GM12873 (cell line): Measurements from ENCODE around the gene F10.

ENCODE experiments used
- CTCF ChIP-seq: IDR thresholded peaks from 2 replicates; pipeline ENCODE4 v1.5.1; 2012; ENCODE audit warnings: low read depth, mild to moderate bottlenecking, moderate library complexity, low read length, control low read depth; ENCODE audit not compliant: insufficient read depth; ENCODE audit errors: missing control alignments

Gene F10

GRCh38 chr13:113148940-113149503 lies 26.4 kb downstream of the F10 start:
- no peak for TF ChIP-seq CTCF

- TF ChIP-seq CTCF = no peak
Observed at GRCh38 chr13:113149711-113150549, 27.3 kb downstream of the F10 start.

GRCh38 chr13:113150550-113151365 lies 28.2 kb downstream of the F10 start:
- TF ChIP-seq CTCF = no peak

GRCh38 chr13:113151745-113152690 lies 29.4 kb downstream of the F10 start:
- TF ChIP-seq CTCF = no peak

GRCh38 chr13:113152691-113152983 lies 30.0 kb downstream of the F10 start:
- TF ChIP-seq CTCF = no peak

GRCh38 chr13:113152984-113153809 lies 30.6 kb downstream of the F10 start:
- TF ChIP-seq CTCF = no peak
